Skeletal muscle tissue (tissue), 4 donors: Measurements from ENCODE around the gene TMEM42. TPM values are rescaled to one million over a fixed set of nuclear protein-coding genes. Genes with fewer than 3 reads are reported as not detected.

Experiments used
- H3K27ac ChIP-seq: one replicate; pipeline ENCODE4 v1.7.0; 2013; ENCODE audit warnings: mild to moderate bottlenecking, low read depth, low read length, inconsistent platforms
- H3K27me3 ChIP-seq, 3 donors: one replicate each; pipeline ENCODE4 v1.7.0; 2013; ENCODE audit warnings: low read length in 3 of 3; ENCODE audit not compliant: control insufficient read depth in 3 of 3, insufficient read depth in 3 of 3
- H3K36me3 ChIP-seq, 3 donors: one replicate each; pipeline ENCODE4 v1.7.0; 2013; ENCODE audit warnings: low read length in 3 of 3; ENCODE audit not compliant: control insufficient read depth in 3 of 3, insufficient read depth in 3 of 3
- H3K4me1 ChIP-seq, 3 donors: one replicate each; pipeline ENCODE4 v1.7.0; 2013; ENCODE audit warnings: low read length in 3 of 3, mild to moderate bottlenecking in 3 of 3; ENCODE audit not compliant: control insufficient read depth in 3 of 3, insufficient read depth in 3 of 3
- H3K4me3 ChIP-seq, 3 donors: one replicate each; pipeline ENCODE4 v1.7.0; 2013; ENCODE audit warnings: low read length in 3 of 3
- H3K9ac ChIP-seq, 3 donors: one replicate each; pipeline ENCODE4 v1.7.0; 2013; ENCODE audit warnings: low read length in 3 of 3, mild to moderate bottlenecking in 3 of 3, moderate library complexity in 2 of 3, low read depth in 1 of 3
- H3K9me3 ChIP-seq, 3 donors: one replicate each; pipeline ENCODE4 v1.7.0; 2013; ENCODE audit warnings: low read length in 3 of 3; ENCODE audit not compliant: control insufficient read depth in 3 of 3
- total RNA-seq: library from RNA; depleted of rRNA; stranded (reverse); fragments of >200 nt; gene quantifications from one replicate; pipeline ENCODE4 v1.2.3, GENCODE V29; 2014
- donor health status: Osteomylitis.

Gene TMEM42
- total RNA-seq, 1 donor from 2014 or later: 7.3 TPM

DNA sequence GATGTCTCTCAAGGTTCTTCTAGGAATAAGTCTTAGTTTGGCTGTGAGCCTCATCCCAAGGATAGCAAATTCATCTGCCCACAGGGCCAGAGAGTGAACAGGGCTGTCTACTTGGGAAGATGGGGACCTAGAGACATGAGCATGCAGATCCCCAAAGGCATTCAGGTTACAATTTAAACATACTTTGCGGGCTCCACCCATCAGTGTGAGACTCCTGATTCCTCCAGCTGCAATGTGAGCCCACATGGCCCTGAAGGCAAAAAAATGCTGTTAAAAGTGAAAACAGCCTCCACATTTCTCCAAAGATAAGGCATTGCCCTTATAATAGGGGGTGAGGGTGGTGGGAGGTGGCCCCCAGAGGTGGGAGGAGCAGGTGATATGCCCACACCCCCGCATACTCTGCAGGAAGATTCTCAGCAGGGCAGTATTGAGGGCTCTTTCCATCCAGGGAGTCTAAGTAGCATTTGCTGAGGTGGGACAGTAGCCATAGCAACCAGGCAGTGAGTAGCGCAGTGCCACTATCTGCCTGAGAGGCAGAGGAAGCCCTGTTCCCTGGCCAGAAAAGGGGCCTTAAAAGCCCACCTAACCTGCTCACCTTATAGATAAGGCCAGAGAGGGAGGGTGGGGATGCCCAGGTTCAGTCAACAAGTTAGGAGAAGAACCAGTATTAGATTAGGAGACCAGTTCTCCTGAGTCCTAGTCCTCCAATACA lies 43.9 kb downstream of the TMEM42 start:
- peaks cover 0 to 2% (median 0%) of the 10 kb centered on the region in 3 donors for H3K9me3 ChIP-seq
- no peaks in the 10 kb centered on the region for H3K4me1 ChIP-seq
- H3K36me3 ChIP-seq: no peaks in the 10 kb centered on the region
- no peak overlapping the region for H3K4me3 ChIP-seq
- H3K9ac ChIP-seq: no peak overlapping the region
- H3K27ac ChIP-seq: no peak overlapping the region
- H3K27me3 ChIP-seq: peaks cover 4 to 17% (median 12%) of the 10 kb centered on the region in 3 donors

DNA sequence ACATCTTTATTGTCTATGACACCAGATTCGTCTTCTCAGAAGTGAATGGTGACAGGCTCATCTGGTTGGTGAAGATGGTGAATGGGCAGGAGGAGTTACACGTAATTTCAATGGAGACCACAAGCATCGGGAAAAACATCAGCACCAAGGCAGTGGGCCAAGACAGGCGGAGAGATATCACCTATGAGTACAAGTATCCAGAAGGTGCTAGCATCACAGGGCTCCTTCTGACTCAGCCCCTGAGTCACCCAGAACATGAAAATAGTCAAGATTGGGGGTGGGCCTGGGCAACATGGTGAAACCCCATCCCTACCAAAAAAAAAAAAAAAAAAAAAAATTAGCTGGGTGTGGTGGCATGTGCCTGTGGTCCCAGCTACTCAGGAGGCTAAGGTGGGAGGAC lies 45.3 kb downstream of the TMEM42 start:
- no peaks in the 10 kb centered on the region for H3K36me3 ChIP-seq
- no peak overlapping the region for H3K4me3 ChIP-seq
- H3K9ac ChIP-seq: no peak overlapping the region
- H3K9me3 ChIP-seq: peaks cover 0 to 2% (median 0%) of the 10 kb centered on the region in 3 donors
- no peaks in the 10 kb centered on the region for H3K4me1 ChIP-seq
- H3K27ac ChIP-seq: no peak overlapping the region
- H3K27me3 ChIP-seq: peaks cover 0 to 10% (median 9%) of the 10 kb centered on the region in 3 donors

DNA sequence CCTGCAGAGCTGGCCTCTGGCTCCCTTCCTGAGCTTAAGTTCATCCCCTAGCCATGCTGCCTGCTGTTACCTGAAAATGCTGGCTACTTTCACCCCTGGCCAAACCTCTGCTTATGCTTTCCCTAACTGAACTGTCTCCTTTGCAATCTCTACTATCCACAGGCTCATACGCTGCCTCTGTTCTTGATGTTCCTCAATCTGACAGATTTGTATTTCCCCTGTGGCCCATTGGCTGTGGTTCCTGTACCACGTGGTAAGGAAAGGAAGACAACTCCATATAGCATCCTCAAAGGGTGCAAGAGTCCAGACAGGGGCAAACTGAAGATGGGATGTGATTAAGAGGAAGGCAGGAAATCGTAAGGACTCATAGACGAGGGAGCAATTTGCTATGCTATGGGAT lies 45.9 kb downstream of the TMEM42 start:
- H3K36me3 ChIP-seq: no peaks in the 10 kb centered on the region
- peaks cover 0 to 10% (median 9%) of the 10 kb centered on the region in 3 donors for H3K27me3 ChIP-seq
- no peak overlapping the region for H3K9ac ChIP-seq
- no peak overlapping the region for H3K27ac ChIP-seq
- H3K4me1 ChIP-seq: no peaks in the 10 kb centered on the region
- H3K9me3 ChIP-seq: peaks cover 0 to 2% (median 0%) of the 10 kb centered on the region in 3 donors
- H3K4me3 ChIP-seq: no peak overlapping the region

DNA sequence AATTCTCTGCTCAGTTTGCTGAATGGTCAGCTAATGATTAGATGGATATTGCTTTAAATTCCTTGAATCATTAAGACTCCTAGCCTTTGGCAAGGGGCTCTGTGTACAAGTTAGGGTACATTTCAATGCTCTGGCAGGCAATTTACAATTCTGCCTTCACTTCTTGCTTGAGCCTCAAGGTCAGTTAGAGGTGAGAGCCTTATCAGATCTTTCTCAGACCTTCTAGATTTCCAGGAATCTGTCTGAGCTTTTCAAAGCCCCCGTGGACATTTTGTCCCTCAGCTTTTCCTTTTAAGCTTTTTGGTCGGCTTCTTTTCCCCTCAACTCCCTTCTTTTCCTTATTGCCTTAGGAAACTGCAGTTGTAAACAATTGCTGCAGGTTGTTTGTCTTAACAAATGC lies 47.4 kb downstream of the TMEM42 start:
- H3K4me1 ChIP-seq: no peaks in the 10 kb centered on the region
- H3K36me3 ChIP-seq: no peaks in the 10 kb centered on the region
- H3K27me3 ChIP-seq: peaks cover 0 to 9% (median 8%) of the 10 kb centered on the region in 3 donors
- H3K9ac ChIP-seq: no peak overlapping the region
- peaks cover 0 to 2% (median 0%) of the 10 kb centered on the region in 3 donors for H3K9me3 ChIP-seq
- no peak overlapping the region for H3K4me3 ChIP-seq
- H3K27ac ChIP-seq: no peak overlapping the region

DNA sequence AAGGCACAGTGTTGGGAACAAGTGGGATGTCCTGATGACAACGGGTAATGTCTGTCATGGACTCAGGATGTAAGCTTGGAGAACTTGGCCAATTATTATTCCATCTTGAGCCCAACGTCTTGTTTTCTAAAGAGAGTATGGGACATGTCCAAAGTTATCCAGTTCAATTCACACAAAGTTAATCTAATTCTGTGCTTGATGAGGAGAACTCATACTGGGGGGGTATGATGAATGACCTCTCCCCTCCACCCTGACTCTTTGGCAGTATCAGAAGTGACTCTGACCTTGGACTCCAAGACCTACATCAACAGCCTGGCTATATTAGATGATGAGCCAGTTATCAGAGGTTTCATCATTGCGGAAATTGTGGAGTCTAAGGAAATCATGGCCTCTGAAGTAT lies 49.0 kb downstream of the TMEM42 start:
- Histone ChIP-seq H3K4me3 (no peak overlapping the region), H3K9ac (no peak overlapping the region), H3K36me3 (no peaks in the 10 kb centered on the region), H3K4me1 (no peaks in the 10 kb centered on the region), H3K9me3 (peaks cover 0 to 2% (median 0%) of the 10 kb centered on the region in 3 donors), H3K27ac (no peak overlapping the region), H3K27me3 (peaks cover 0 to 9% (median 8%) of the 10 kb centered on the region in 3 donors)

DNA sequence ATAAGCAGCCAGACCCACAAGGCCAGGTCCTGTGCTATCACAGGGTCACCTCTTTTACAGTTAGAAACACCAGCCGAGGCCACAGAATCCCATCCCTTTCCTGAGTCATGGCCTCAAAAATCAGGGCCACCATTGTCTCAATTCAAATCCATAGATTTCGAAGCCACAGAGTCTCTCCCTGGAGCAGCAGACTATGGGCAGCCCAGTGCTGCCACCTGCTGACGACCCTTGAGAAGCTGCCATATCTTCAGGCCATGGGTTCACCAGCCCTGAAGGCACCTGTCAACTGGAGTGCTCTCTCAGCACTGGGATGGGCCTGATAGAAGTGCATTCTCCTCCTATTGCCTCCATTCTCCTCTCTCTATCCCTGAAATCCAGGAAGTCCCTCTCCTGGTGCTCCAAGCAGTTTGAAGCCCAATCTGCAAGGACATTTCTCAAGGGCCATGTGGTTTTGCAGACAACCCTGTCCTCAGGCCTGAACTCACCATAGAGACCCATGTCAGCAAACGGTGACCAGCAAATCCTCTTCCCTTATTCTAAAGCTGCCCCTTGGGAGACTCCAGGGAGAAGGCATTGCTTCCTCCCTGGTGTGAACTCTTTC lies 52.3 kb downstream of the TMEM42 start:
- H3K4me3 ChIP-seq: no peak overlapping the region

DNA sequence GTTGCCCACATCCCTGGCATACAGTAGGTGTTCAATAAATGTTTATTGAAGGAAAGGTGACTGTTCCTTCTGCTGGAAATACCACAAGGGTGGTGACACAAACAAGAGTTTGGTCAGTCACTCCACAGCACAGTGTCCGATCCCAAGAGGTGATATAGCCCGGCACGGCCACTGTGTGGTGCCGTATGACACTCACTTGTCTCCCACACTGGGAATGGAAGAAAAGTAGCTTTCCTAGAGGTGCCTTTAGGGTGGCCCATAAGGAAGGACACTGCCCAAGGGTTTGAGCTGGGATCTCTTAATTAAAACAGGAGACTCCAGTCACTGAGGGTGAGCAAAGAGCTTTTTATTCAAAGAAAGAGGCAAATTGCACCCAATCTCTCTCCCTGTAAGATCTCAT lies 53.2 kb downstream of the TMEM42 start:
- Histone ChIP-seq H3K36me3 (peaks cover 8 to 18% (median 13%) of the 10 kb centered on the region in 3 donors), H3K4me3 (no peak overlapping the region), H3K27me3 (peaks cover 0 to 5% (median 2%) of the 10 kb centered on the region in 3 donors), H3K9ac (no peak overlapping the region), H3K4me1 (no peaks in the 10 kb centered on the region), H3K27ac (no peak overlapping the region), H3K9me3 (no peaks in the 10 kb centered on the region)

More for the DNA sequence above, 52.3 kb downstream of the TMEM42 start:
- Histone ChIP-seq H3K36me3 (peaks cover 8 to 18% (median 13%) of the 10 kb centered on the region in 3 donors), H3K9me3 (no peaks in the 10 kb centered on the region), H3K27ac (no peak overlapping the region), H3K27me3 (peaks cover 0 to 8% (median 5%) of the 10 kb centered on the region in 3 donors), H3K4me1 (no peaks in the 10 kb centered on the region), H3K9ac (no peak overlapping the region)

Other genes starting within 250 kb of the TMEM42 start
- 11.5 TPM for gene ZNF197, start 236.9 kb upstream of the TMEM42 start, total RNA-seq
- 11.5 TPM for gene ZNF35, start 213.2 kb upstream of the TMEM42 start, total RNA-seq
- gene ZNF502, start 149.3 kb upstream of the TMEM42 start, total RNA-seq: 5.2 TPM
- gene ZNF501, start 132.3 kb upstream of the TMEM42 start, total RNA-seq: 5.2 TPM
- gene KIAA1143, start 100.3 kb upstream of the TMEM42 start, total RNA-seq: 12.0 TPM
- gene KIF15, start 100.1 kb upstream of the TMEM42 start, total RNA-seq: 6.3 TPM
- gene TGM4, start 12.7 kb downstream of the TMEM42 start, total RNA-seq: not detected
- 25.6 TPM for gene ZDHHC3, start 114.3 kb downstream of the TMEM42 start, total RNA-seq
- gene EXOSC7, start 114.3 kb downstream of the TMEM42 start, total RNA-seq: 36.0 TPM
- 129 TPM for gene CLEC3B, start 164.4 kb downstream of the TMEM42 start, total RNA-seq